Right kidney (tissue), 1 donor: ENCODE measurements around the gene PRKCA.
"Not testable (repeated sequence)": the region's sequence is repeated elsewhere in the genome, so short reads cannot be mapped to it uniquely, and the experiment has no call there.

Experiments used
- DNase-seq: peaks from one replicate; pipeline ENCODE4 v3.0.0-alpha.2; 2016

The PRKCA gene

GRCh38 chr17:66489576-66489975 is 187.2 kb downstream of the PRKCA start:
- DNase-seq = not testable (repeated sequence)

- DNase-seq = no peak
Observed at GRCh38 chr17:66491213-66491612, 188.8 kb downstream of the PRKCA start.

GRCh38 chr17:66491665-66492064 is 189.3 kb downstream of the PRKCA start:
- no peak for DNase-seq

GRCh38 chr17:66492080-66492479 is 189.7 kb downstream of the PRKCA start:
- DNase-seq = no peak

- DNase-seq = no peak
Observed at GRCh38 chr17:66492561-66493005, 190.2 kb downstream of the PRKCA start.

GRCh38 chr17:66493283-66494019 is 191.0 kb downstream of the PRKCA start:
- no peak for DNase-seq

GRCh38 chr17:66494023-66494803 is 191.8 kb downstream of the PRKCA start:
- no peak for DNase-seq

GRCh38 chr17:66495035-66495434 is 192.6 kb downstream of the PRKCA start:
- DNase-seq = no peak

GRCh38 chr17:66496306-66496705 is 193.9 kb downstream of the PRKCA start:
- no peak for DNase-seq

GRCh38 chr17:66498580-66498979 is 196.2 kb downstream of the PRKCA start:
- no peak for DNase-seq

GRCh38 chr17:66506641-66507040 is 204.2 kb downstream of the PRKCA start:
- no peak for DNase-seq

GRCh38 chr17:66507103-66507923 is 204.9 kb downstream of the PRKCA start:
- no peak for DNase-seq

- no peak for DNase-seq
Observed at GRCh38 chr17:66507982-66508760, 205.8 kb downstream of the PRKCA start.

- DNase-seq = no peak
Observed at GRCh38 chr17:66508896-66509844, 206.8 kb downstream of the PRKCA start.

GRCh38 chr17:66509926-66510325 is 207.5 kb downstream of the PRKCA start:
- DNase-seq = no peak

GRCh38 chr17:66511135-66511534 is 208.7 kb downstream of the PRKCA start:
- DNase-seq = no peak

GRCh38 chr17:66514227-66514806 is 211.9 kb downstream of the PRKCA start:
- no peak for DNase-seq

GRCh38 chr17:66515974-66516373 is 213.6 kb downstream of the PRKCA start:
- no peak for DNase-seq

- DNase-seq = no peak
Observed at GRCh38 chr17:66517336-66518009, 215.1 kb downstream of the PRKCA start.

- DNase-seq = no peak
Observed at GRCh38 chr17:66518108-66518507, 215.7 kb downstream of the PRKCA start.
